GM19043 (cell line): ENCODE results near the gene KLHL29.

Source experiments
- ATAC-seq: cut with Tn5 transposase; IDR thresholded peaks from one replicate; pipeline ENCODE4 v1.9.1; 2021; ENCODE audit warnings: low read depth; ENCODE audit not compliant: unreplicated experiment

Gene KLHL29

GRCh38 chr2:23662941-23663920 lies 278.3 kb downstream of the KLHL29 start:
- no peak for ATAC-seq

- no peak for ATAC-seq
These were observed 279.2 kb downstream of the KLHL29 start for GRCh38 chr2:23664066-23664788.

GRCh38 chr2:23666241-23666979 lies 281.4 kb downstream of the KLHL29 start:
- ATAC-seq = no peak

- no peak for ATAC-seq
These were observed 282.0 kb downstream of the KLHL29 start for GRCh38 chr2:23666980-23667357.

- ATAC-seq = no peak
These were observed 283.9 kb downstream of the KLHL29 start for GRCh38 chr2:23668756-23669304.

- ATAC-seq = no peak
These were observed 284.6 kb downstream of the KLHL29 start for GRCh38 chr2:23669413-23670244.

GRCh38 chr2:23670245-23670592 lies 285.2 kb downstream of the KLHL29 start:
- ATAC-seq = no peak

GRCh38 chr2:23673082-23673481 lies 288.1 kb downstream of the KLHL29 start:
- ATAC-seq = no peak

- no peak for ATAC-seq
These were observed 289.1 kb downstream of the KLHL29 start for GRCh38 chr2:23673830-23674679.

GRCh38 chr2:23675506-23675905 lies 290.5 kb downstream of the KLHL29 start:
- ATAC-seq = no peak

- ATAC-seq = no peak
These were observed 292.9 kb downstream of the KLHL29 start for GRCh38 chr2:23677836-23678235.

GRCh38 chr2:23679044-23679443 lies 294.1 kb downstream of the KLHL29 start:
- ATAC-seq = no peak

- no peak for ATAC-seq
These were observed 296.0 kb downstream of the KLHL29 start for GRCh38 chr2:23680951-23681350.

- ATAC-seq = no peak
These were observed 296.6 kb downstream of the KLHL29 start for GRCh38 chr2:23681356-23682140.

- ATAC-seq = no peak
These were observed 297.5 kb downstream of the KLHL29 start for GRCh38 chr2:23682481-23682880.

- ATAC-seq = no peak
These were observed 298.0 kb downstream of the KLHL29 start for GRCh38 chr2:23683001-23683400.

- ATAC-seq = no peak
These were observed 299.6 kb downstream of the KLHL29 start for GRCh38 chr2:23684395-23685176.
